CD4-positive, alpha-beta T cell (primary cell): Measurements from ENCODE around the gene BRD3. TPM values are rescaled to one million over a fixed set of nuclear protein-coding genes. Genes with fewer than 3 reads are reported as not detected.
"Not testable (repeated sequence)": the region's sequence is repeated elsewhere in the genome, so short reads cannot be mapped to it uniquely, and the experiment has no call there.

Experiments used
- ATAC-seq: fragments of 200-7000 bp; cut with Tn5 transposase; one replicate; pipeline ENCODE4 v1.10.0; 2022; ENCODE audit warnings: mild to moderate bottlenecking; ENCODE audit not compliant: poor library complexity
- CTCF ChIA-PET: fragments of 350-600 bp; sonication (Branson Sonifier 250); formaldehyde crosslinking; loops from one replicate; lab custom pipeline; 2021; ENCODE audit warnings: antibody characterized with exemption, inconsistent platforms; lab: Charles Lee
- POLR2A ChIA-PET: fragments of 350-600 bp; sonication (Branson Sonifier 250); formaldehyde crosslinking; loops from one replicate; lab custom pipeline; 2021; ENCODE audit warnings: antibody characterized with exemption, inconsistent platforms; lab: Charles Lee
- DNase-seq, 14 experiments: peaks; one replicate each; pipeline ENCODE4 v3.0.0-alpha.2; 2013 to 2020; ENCODE audit warnings: mixed read lengths in 2 of 14
- H3K27ac ChIP-seq, 2 donors: one replicate each; pipeline versions ENCODE4 v1.5.1 to v1.7.0; 2013; ENCODE audit warnings: low read length in 2 of 2, low read depth in 1 of 2, mild to moderate bottlenecking in 1 of 2
- H3K27me3 ChIP-seq, 2 experiments: 1 replicate in 1 of 2; 2 replicates in 1 of 2; pipeline versions ENCODE4 v1.6.1 to v1.7.0; 2013; ENCODE audit warnings: low read length in 2 of 2, control low read depth in 1 of 2, mild to moderate bottlenecking in 1 of 2, moderate library complexity in 1 of 2; ENCODE audit not compliant: insufficient read depth in 2 of 2, control insufficient read depth in 1 of 2
- H3K36me3 ChIP-seq: one replicate; pipeline ENCODE4 v1.6.1; 2013; ENCODE audit warnings: low read length, control low read depth; ENCODE audit not compliant: insufficient read depth
- H3K4me1 ChIP-seq: one replicate; pipeline ENCODE4 v1.6.1; 2013; ENCODE audit warnings: low read length, control low read depth; ENCODE audit not compliant: insufficient read depth
- H3K4me3 ChIP-seq: one replicate; pipeline ENCODE4 v1.5.1; 2013; ENCODE audit warnings: mild to moderate bottlenecking, low read length, moderate library complexity
- H3K9me3 ChIP-seq, 2 experiments: 1 replicate in 1 of 2; 2 replicates in 1 of 2; pipeline versions ENCODE4 v1.6.1 to v1.7.0; 2013; ENCODE audit warnings: low read length in 2 of 2, mild to moderate bottlenecking in 2 of 2, control low read depth in 1 of 2, moderate library complexity in 1 of 2; ENCODE audit not compliant: control insufficient read depth in 1 of 2, insufficient read depth in 1 of 2
- H3K27ac Mint-ChIP-seq: one replicate; pipeline ENCODE4 v1.8.0; 2020; ENCODE audit warnings: mixed read lengths
- H3K27me3 Mint-ChIP-seq: one replicate; pipeline ENCODE4 v1.8.0; 2021; ENCODE audit warnings: mixed read lengths
- H3K36me3 Mint-ChIP-seq: one replicate; pipeline ENCODE4 v1.8.0; 2021; ENCODE audit warnings: low read depth, mixed read lengths
- H3K4me1 Mint-ChIP-seq: one replicate; pipeline ENCODE4 v1.8.0; 2021; ENCODE audit warnings: low read depth, mixed read lengths
- H3K4me3 Mint-ChIP-seq: one replicate; pipeline ENCODE4 v1.8.0; 2020; ENCODE audit warnings: mild to moderate bottlenecking, mixed read lengths
- H3K9me3 Mint-ChIP-seq: one replicate; pipeline ENCODE4 v1.8.0; 2020; ENCODE audit warnings: mixed read lengths
- CTCF ChIP-seq: fragments of 200-600 bp; IDR thresholded peaks from one replicate; pipeline ENCODE4 v1.8.0; 2022; ENCODE audit warnings: antibody characterized with exemption, mild to moderate bottlenecking
- intact Hi-C, 2 experiments: fragments of 100-400 bp; cut with DNase I in 1 of 2; cut with micrococcal nuclease in 1 of 2; formaldehyde crosslinking; loops; one replicate each; pipeline versions ENCODE4 v1.15.1 to v1.9.0; 2023 to 2025; cut with DNase I, micrococcal nuclease
- total RNA-seq, 174 experiments: library from RNA in 2 of 174; stranded (reverse) in 2 of 174; gene quantifications; one replicate each; pipeline ENCODE4 v1.2.3 and lab custom pipeline; 2021 to 2026

Gene BRD3
- total RNA-seq, 2 experiments from 2014 or later: 26.7 to 29.0 TPM

GRCh38 chr9:133989625-133990365 is 78.0 kb downstream of the BRD3 start:
- peaks cover 19% of the 10 kb centered on the region for H3K27me3 Mint-ChIP-seq
- Histone ChIP-seq H3K9me3 (no peaks in the 10 kb centered on the region), H3K27me3 (peaks cover 6 to 7% of the 10 kb centered on the region in 2 experiments), H3K27ac (no peak overlapping the region), H3K4me3 (no peak overlapping the region), H3K36me3 (no peaks in the 10 kb centered on the region), H3K4me1 (peaks cover 29% of the 10 kb centered on the region)
- H3K9me3 Mint-ChIP-seq: no peaks in the 10 kb centered on the region
- H3K36me3 Mint-ChIP-seq: no peaks in the 10 kb centered on the region
- ATAC-seq (no peak), DNase-seq (no peak)
- H3K4me3 Mint-ChIP-seq: peak overlapping the region; percentile 60
- H3K27ac Mint-ChIP-seq: no peak overlapping the region
- ChIA-PET CTCF (no interaction called here), POLR2A (no interaction called here)
- intact Hi-C loops: loop anchor here (5.0 to 10.0 kb wide), 2 partner anchors 455 to 457 kb away; partner anchors contain the start of gene ADAMTSL2 (in 2 of the 2)
- no peak for TF ChIP-seq CTCF
- no peaks in the 10 kb centered on the region for H3K4me1 Mint-ChIP-seq

- intact Hi-C loops, H3K4me3 ChIP-seq, H3K4me1 Mint-ChIP-seq, H3K36me3 ChIP-seq, DNase-seq, H3K9me3 ChIP-seq, H3K27ac Mint-ChIP-seq, POLR2A ChIA-PET, H3K9me3 Mint-ChIP-seq, ATAC-seq, H3K36me3 Mint-ChIP-seq, H3K27ac ChIP-seq, H3K27me3 ChIP-seq, CTCF ChIA-PET: not testable (repeated sequence)
- H3K27me3 Mint-ChIP-seq: peaks cover 19% of the 10 kb centered on the region
- H3K4me3 Mint-ChIP-seq: peak overlapping the region; percentile 15
- peaks cover 20% of the 10 kb centered on the region for H3K4me1 ChIP-seq
Measured at GRCh38 chr9:133988771-133989170, 79.1 kb downstream of the BRD3 start.

DNA sequence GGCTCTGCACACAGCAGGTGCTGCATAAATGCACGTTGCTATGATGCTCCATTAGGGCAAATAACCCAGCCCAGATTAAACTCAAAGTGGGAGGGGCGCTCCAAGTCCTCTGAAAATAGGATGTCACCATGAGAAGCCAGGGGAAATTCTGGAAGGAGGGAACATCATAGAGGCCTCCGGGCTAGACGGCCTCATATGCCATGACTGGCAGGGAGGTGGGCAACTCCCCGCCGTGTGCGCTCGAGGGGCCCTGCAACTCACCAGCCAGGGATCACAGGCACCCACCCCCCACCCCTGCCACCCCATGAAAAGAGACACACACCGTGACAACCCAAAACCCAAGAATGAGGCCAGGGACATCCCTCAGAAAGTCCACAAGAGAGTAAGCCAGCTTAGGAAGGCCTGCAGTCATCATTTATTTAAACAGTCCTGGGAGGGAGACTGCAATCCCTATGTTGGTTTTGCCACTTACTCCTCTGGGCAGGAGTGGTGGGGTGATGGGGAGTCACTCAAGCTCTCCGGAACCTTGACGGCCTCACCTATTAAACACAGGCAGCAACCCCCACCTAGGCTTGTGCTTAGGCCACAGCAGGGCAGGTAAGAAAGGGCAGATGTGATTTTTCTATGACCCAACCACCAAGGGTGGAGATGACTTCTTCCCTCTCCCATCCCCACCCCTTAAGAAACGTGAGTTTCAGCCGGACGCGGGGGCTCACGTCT is 79.7 kb downstream of the BRD3 start:
- Mint-ChIP-seq H3K9me3 (no peaks in the 10 kb centered on the region), H3K27me3 (peaks cover 19% of the 10 kb centered on the region), H3K4me3 (no peak overlapping the region), H3K27ac (no peak overlapping the region), H3K4me1 (no peaks in the 10 kb centered on the region), H3K36me3 (no peaks in the 10 kb centered on the region)
- Histone ChIP-seq H3K27ac (no peak overlapping the region), H3K36me3 (no peaks in the 10 kb centered on the region), H3K4me3 (no peak overlapping the region), H3K27me3 (peaks cover 6 to 7% of the 10 kb centered on the region in 2 experiments), H3K4me1 (peaks cover 13% of the 10 kb centered on the region), H3K9me3 (no peaks in the 10 kb centered on the region)
- no peak for TF ChIP-seq CTCF
- CTCF ChIA-PET: interaction anchor here (0.6 kb wide), 1 partner anchor 176 kb away, joined by 3 read pairs; no protein-coding TSS in a partner anchor
- intact Hi-C loops: no loop called here
- no peak for ATAC-seq
- POLR2A ChIA-PET: interaction anchor here (0.6 kb wide), 1 partner anchor 176 kb away, joined by 3 read pairs; no protein-coding TSS in a partner anchor
- DNase-seq: no peak
